Stimulated activated CD4-positive, alpha-beta T cell treated with anti-CD3 and anti-CD28 coated beads, Interleukin-12 subunit alpha, Interleukin-12 subunit beta, amount 100 ng/mL, for 4 hours (primary cell): ENCODE results near the gene RXRA.

ENCODE experiments used
- DNase-seq: peaks from one replicate; pipeline ENCODE4 v3.0.0-alpha.2; 2020

RXRA gene

GRCh38 chr9:134355561-134356279 lies 29.5 kb downstream of the RXRA start:
- DNase-seq, result no peak

- no peak for DNase-seq
Observed at GRCh38 chr9:134356496-134357470, 30.5 kb downstream of the RXRA start.

GRCh38 chr9:134357631-134358025 lies 31.4 kb downstream of the RXRA start:
- no peak for DNase-seq

GRCh38 chr9:134358026-134358661 lies 31.9 kb downstream of the RXRA start:
- DNase-seq, result no peak

GRCh38 chr9:134358662-134359319 lies 32.5 kb downstream of the RXRA start:
- no peak for DNase-seq

GRCh38 chr9:134359493-134360179 lies 33.4 kb downstream of the RXRA start:
- DNase-seq, result no peak

- no peak for DNase-seq
Observed at GRCh38 chr9:134360180-134360759, 34.0 kb downstream of the RXRA start.

- DNase-seq, result no peak
Observed at GRCh38 chr9:134360897-134361296, 34.6 kb downstream of the RXRA start.

GRCh38 chr9:134361426-134361825 lies 35.2 kb downstream of the RXRA start:
- DNase-seq, result no peak

- DNase-seq, result no peak
Observed at GRCh38 chr9:134361843-134362414, 35.7 kb downstream of the RXRA start.

GRCh38 chr9:134363450-134363849 lies 37.2 kb downstream of the RXRA start:
- no peak for DNase-seq

GRCh38 chr9:134364391-134365114 lies 38.3 kb downstream of the RXRA start:
- DNase-seq, result peak; percentile 17

- no peak for DNase-seq
Observed at GRCh38 chr9:134365115-134365596, 38.9 kb downstream of the RXRA start.

GRCh38 chr9:134365791-134366222 lies 39.6 kb downstream of the RXRA start:
- DNase-seq, result no peak

GRCh38 chr9:134366223-134367031 lies 40.2 kb downstream of the RXRA start:
- DNase-seq, result no peak

GRCh38 chr9:134367061-134367460 lies 40.8 kb downstream of the RXRA start:
- no peak for DNase-seq

- DNase-seq, result no peak
Observed at GRCh38 chr9:134367791-134368490, 41.7 kb downstream of the RXRA start.

GRCh38 chr9:134368571-134368970 lies 42.3 kb downstream of the RXRA start:
- no peak for DNase-seq
